Neutrophil (primary cell): Measurements from ENCODE around the gene SLX9.

Experiments
- H3K27ac ChIP-seq: fragments of 200-600 bp; sonication (generic); 2 replicates; pipeline ENCODE4 v1.5.1; 2016; ENCODE audit warnings: mild to moderate bottlenecking, moderate library complexity
- H3K27me3 ChIP-seq: fragments of 200-600 bp; sonication (generic); 2 replicates; pipeline ENCODE4 v1.6.0; 2016; ENCODE audit warnings: mild to moderate bottlenecking
- H3K36me3 ChIP-seq: fragments of 200-600 bp; sonication (generic); 2 replicates; pipeline ENCODE4 v1.5.1; 2017
- H3K4me1 ChIP-seq, 2 experiments: fragments of 200-600 bp in 1 of 2; sonication (generic) in 1 of 2; 1 replicate in 1 of 2; 2 replicates in 1 of 2; pipeline versions ENCODE4 v1.5.1 to v1.6.1; 2013 to 2016; ENCODE audit warnings: low read depth in 1 of 2, low read length in 1 of 2, mild to moderate bottlenecking in 1 of 2, moderate library complexity in 1 of 2; ENCODE audit not compliant: control insufficient read depth in 1 of 2, insufficient read depth in 1 of 2
- H3K4me3 ChIP-seq, 2 experiments: fragments of 200-600 bp in 1 of 2; sonication (generic) in 1 of 2; 1 replicate in 1 of 2; 2 replicates in 1 of 2; pipeline ENCODE4 v1.5.1; 2013 to 2016; ENCODE audit warnings: low read depth in 1 of 2, low read length in 1 of 2, mild to moderate bottlenecking in 1 of 2, moderate library complexity in 1 of 2
- H3K9me3 ChIP-seq: fragments of 200-600 bp; sonication (generic); 2 replicates; pipeline ENCODE4 v1.5.1; 2016
- TF ChIP-seq, protein P1 (sequence below): fragments of 200-600 bp; sonication (generic); IDR thresholded peaks from 2 replicates; pipeline ENCODE4 v1.5.1; 2016; ENCODE audit warnings: antibody characterized with exemption

Gene SLX9

DNA sequence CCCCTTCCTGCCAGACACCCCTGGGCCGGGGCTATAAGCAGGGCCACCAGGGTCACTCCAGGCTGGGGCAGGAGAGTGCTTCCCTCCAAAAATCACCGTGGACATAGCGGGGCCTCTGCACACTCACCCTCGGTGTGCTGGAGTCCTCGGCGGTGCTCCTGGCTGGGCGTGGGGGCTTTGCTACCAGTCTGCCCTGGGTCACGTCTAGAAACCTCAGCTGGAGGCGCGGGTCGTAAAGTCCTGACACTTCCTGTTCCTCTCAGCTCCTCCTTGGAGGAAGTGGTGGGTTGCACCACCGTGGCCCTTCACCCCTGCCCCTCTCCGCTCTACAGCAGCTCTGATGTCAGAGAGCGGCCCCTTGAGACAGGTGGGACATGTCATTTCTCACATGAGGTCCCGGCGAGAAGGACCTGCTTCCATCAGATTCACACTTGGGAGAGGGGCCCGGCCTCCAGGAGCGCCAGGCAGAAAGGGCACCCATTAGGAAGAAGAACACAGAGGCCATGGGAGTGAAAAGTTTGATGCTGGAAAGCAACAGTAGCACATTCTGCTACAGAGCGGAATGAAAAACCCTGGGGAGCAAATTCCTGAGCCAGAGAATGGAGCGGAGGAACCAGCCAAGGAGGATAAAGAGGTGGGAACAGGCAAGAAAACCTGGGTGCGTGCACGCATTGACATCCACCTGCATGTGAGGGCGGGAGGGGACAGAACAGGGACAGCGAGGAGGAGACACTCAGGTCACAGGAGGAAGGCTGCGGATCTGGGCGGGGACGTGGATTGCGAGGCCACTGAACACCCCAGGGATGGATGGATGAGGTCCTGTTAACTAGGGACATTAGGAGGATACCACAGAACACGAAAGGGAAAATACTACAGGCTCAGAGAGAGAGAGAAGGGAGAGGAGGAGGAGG, 18.9 kb upstream of the SLX9 start, which contains the start of gene ITGB2:
Gene ITGB2, minus strand, starts transcription at position 206 of the 911 bp plus-strand sequence. CDS start 10,117 bp downstream, outside the sequence.
- no peaks in the 10 kb centered on the region for H3K27me3 ChIP-seq
- H3K27ac ChIP-seq, result peak within 1 kb of the TSS; percentile 99
- peaks cover 83 to 88% of the 10 kb centered on the region in 2 experiments for H3K4me1 ChIP-seq
- H3K36me3 ChIP-seq, result peaks cover 26% of the 10 kb centered on the region
- H3K4me3 ChIP-seq, result peak within 1 kb of the TSS; percentile 97 to 99
- no peaks in the 10 kb centered on the region for H3K9me3 ChIP-seq
- TF ChIP-seq, protein P1, sequence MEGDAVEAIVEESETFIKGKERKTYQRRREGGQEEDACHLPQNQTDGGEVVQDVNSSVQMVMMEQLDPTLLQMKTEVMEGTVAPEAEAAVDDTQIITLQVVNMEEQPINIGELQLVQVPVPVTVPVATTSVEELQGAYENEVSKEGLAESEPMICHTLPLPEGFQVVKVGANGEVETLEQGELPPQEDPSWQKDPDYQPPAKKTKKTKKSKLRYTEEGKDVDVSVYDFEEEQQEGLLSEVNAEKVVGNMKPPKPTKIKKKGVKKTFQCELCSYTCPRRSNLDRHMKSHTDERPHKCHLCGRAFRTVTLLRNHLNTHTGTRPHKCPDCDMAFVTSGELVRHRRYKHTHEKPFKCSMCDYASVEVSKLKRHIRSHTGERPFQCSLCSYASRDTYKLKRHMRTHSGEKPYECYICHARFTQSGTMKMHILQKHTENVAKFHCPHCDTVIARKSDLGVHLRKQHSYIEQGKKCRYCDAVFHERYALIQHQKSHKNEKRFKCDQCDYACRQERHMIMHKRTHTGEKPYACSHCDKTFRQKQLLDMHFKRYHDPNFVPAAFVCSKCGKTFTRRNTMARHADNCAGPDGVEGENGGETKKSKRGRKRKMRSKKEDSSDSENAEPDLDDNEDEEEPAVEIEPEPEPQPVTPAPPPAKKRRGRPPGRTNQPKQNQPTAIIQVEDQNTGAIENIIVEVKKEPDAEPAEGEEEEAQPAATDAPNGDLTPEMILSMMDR, result no peak

DNA sequence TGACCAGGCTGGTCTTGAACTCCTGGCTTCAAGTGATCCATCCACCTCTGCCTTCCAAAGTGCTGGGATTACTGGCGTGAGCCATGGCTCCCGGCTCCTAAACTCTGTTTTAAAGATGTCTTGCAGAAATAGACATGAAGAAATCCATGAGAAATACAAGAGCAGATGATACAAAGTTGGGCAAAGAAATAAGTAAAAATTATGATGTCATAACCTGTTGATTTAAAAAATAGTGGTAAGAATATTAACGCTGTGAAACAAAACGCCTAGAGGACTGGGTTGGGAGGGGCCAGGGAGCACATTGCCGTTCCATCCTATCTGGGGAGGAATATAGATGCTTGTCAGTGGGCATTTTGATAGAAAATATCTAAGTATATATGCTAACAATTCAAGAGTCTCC, 17.9 kb upstream of the SLX9 start:
- Histone ChIP-seq H3K4me3 (peak overlapping the region; percentile 97 to 99), H3K36me3 (peaks cover 19% of the 10 kb centered on the region), H3K27ac (peak overlapping the region; percentile 99), H3K9me3 (no peaks in the 10 kb centered on the region), H3K4me1 (peaks cover 83 to 88% of the 10 kb centered on the region in 2 experiments), H3K27me3 (no peaks in the 10 kb centered on the region)
- TF ChIP-seq, protein P1, result no peak

DNA sequence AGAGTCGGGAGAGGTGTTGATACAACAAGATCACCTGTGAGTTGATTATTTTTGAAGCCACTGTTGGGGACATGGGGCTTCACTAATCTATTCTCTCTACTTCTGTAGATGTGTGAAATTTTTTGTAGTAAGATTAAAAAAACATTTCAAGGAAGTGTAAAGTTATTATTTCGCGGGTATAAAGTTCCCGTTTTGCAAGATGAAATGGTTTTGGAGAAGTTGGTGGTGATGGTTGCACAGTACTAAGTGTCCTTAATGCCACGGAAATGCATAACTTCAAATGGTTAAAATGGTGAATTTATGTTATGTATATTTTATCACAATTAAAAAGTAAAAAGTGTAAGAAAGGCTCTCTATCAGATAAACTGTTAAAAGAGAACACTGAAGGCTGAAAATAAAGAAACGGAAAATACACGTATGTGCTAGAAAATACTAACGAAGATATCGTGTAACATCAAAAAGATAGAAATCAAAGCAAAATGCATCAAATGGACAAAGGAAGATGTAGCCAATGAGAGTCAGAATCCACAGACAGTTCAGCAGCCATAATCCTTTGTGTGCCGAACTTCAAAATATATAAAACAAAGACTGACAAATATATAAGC, 16.2 kb upstream of the SLX9 start:
- peak overlapping the region; percentile 97 to 99 for H3K4me3 ChIP-seq
- no peaks in the 10 kb centered on the region for H3K9me3 ChIP-seq
- H3K27me3 ChIP-seq, result no peaks in the 10 kb centered on the region
- H3K36me3 ChIP-seq, result peaks cover 2% of the 10 kb centered on the region
- H3K4me1 ChIP-seq, result peaks cover 83 to 88% of the 10 kb centered on the region in 2 experiments
- TF ChIP-seq, protein P1, result no peak
- H3K27ac ChIP-seq, result peak overlapping the region; percentile 99

DNA sequence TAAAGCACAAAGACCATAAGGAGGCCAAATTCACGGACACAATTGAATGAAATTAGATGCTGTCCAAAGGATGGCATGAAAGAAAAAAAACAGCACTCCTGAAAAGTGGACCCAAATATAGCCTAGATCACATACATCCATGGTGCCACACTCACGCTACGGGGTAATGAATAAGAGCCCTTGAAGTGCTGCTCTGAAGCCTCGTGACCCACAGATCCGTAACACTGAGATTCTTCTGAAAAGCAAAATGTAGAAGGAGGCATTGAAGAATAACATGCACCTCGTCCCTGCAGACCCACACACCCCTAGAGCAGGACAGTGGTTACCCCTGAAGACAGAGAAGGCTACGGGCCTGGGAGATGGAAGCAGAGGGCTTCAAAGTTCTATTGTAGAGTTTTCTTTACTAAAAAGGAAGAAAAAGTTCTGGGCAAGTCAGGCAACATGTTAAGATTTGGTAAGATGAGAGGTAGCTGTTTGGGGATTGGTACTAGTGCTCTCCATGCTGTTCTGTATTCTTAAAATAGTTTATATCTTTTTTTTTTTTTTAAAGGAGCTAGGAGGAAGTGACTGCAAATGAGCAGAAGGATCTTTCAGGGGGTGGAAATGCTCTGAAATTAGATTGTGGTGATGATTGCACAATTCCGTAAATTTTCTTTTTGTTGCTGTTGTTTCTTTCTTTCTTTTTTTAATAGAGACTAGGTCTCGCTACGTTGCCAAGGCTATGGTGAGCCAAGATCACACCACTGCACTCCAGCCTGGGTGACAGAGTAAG, 15.0 kb upstream of the SLX9 start:
- Histone ChIP-seq H3K27me3 (no peaks in the 10 kb centered on the region), H3K4me1 (peaks cover 90 to 93% of the 10 kb centered on the region in 2 experiments), H3K9me3 (no peaks in the 10 kb centered on the region), H3K27ac (peak overlapping the region; percentile 99), H3K36me3 (peaks cover 3% of the 10 kb centered on the region), H3K4me3 (peak overlapping the region; percentile 76 to 97)
- TF ChIP-seq, protein P1, result no peak

DNA sequence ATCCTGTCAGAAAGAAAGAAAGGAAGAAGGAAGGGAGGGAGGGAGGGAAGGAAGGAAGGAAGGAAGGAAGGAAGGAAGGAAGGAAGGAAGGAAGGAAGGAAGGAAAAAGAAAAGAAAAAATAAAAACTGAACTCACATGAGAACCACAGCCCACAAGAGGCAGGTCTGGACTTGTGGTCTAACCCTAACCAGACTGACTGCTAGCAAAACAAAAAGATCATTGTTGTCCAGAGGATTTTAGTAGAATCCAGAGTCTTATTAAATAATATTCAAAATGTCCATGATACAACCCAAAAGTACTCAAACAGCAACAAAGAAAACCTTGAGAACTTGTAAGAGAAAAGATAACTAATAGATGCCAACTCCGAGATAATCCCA, 14.5 kb upstream of the SLX9 start:
- Histone ChIP-seq H3K4me3 (peak overlapping the region; percentile 76 to 97), H3K27me3 (no peaks in the 10 kb centered on the region), H3K27ac (peak overlapping the region; percentile 99), H3K36me3 (peaks cover 3% of the 10 kb centered on the region), H3K4me1 (peaks cover 96 to 99% of the 10 kb centered on the region in 2 experiments), H3K9me3 (no peaks in the 10 kb centered on the region)
- TF ChIP-seq, protein P1, result no peak
